Tibial nerve (tissue), 4 donors: ENCODE results near the gene CKAP4. TPM values are rescaled to one million over a fixed set of nuclear protein-coding genes. Genes with fewer than 3 reads are reported as not detected.

Source experiments
- DNase-seq, 2 donors: peaks; one replicate each; pipeline ENCODE4 v3.0.0-alpha.2; 2019; ENCODE audit warnings: low spot score in 2 of 2
- H3K27ac ChIP-seq, 4 donors: fragments of 200-600 bp; sonication (generic) in 3 of 4; one replicate each; pipeline ENCODE4 v1.5.1; 2017 to 2019; ENCODE audit warnings: mild to moderate bottlenecking in 1 of 4
- H3K27me3 ChIP-seq, 2 donors: fragments of 200-600 bp; sonication (generic) in 1 of 2; one replicate each; pipeline versions ENCODE4 v1.5.1 to v1.6.0; 2017 to 2019
- H3K36me3 ChIP-seq, 3 donors: fragments of 200-600 bp; sonication (generic); one replicate each; pipeline ENCODE4 v1.5.1; 2018 to 2019
- H3K4me1 ChIP-seq, 4 donors: fragments of 200-600 bp; sonication (generic) in 3 of 4; one replicate each; pipeline ENCODE4 v1.5.1; 2017 to 2019
- H3K4me3 ChIP-seq, 4 donors: fragments of 200-600 bp; sonication (generic) in 3 of 4; one replicate each; pipeline ENCODE4 v1.5.1; 2017 to 2019; ENCODE audit warnings: mild to moderate bottlenecking in 1 of 4, moderate library complexity in 1 of 4
- H3K9me3 ChIP-seq, 4 donors: fragments of 200-600 bp; sonication (generic) in 3 of 4; one replicate each; pipeline ENCODE4 v1.5.1; 2017 to 2019
- EP300 ChIP-seq, 2 donors: sonication (generic); formaldehyde crosslinking; IDR thresholded peaks; one replicate each; pipeline ENCODE4 v1.6.1; 2017; ENCODE audit warnings: antibody characterized with exemption in 2 of 2, mild to moderate bottlenecking in 1 of 2
- POLR2A ChIP-seq, 2 donors: fragments of 450-650 bp; IDR thresholded peaks; one replicate each; pipeline ENCODE4 v1.6.1; 2017; ENCODE audit warnings: antibody characterized with exemption in 2 of 2, mild to moderate bottlenecking in 2 of 2, moderate library complexity in 2 of 2
- WGBS, 2 donors: methylation state at CpG; one replicate each; pipeline ENCODE4 v1.1.5; 2018; 5-methylcytosine and 5-hydroxymethylcytosine counted together
- total RNA-seq, 4 donors: library from RNA; depleted of rRNA; stranded (reverse); fragments of >200 nt; gene quantifications; one replicate each; pipeline ENCODE4 v1.1.0, GENCODE V29; 2016
- TF ChIP-seq, protein P1 (sequence below), 5 experiments: fragments of 200-600 bp in 3 of 5; fragments of 450-650 bp in 2 of 5; sonication (generic) in 3 of 5; IDR thresholded peaks; one replicate each; pipeline ENCODE4 v1.5.1; 2016 to 2019; ENCODE audit warnings: antibody characterized with exemption in 5 of 5, mild to moderate bottlenecking in 3 of 5, moderate library complexity in 2 of 5

Gene CKAP4, protein sequence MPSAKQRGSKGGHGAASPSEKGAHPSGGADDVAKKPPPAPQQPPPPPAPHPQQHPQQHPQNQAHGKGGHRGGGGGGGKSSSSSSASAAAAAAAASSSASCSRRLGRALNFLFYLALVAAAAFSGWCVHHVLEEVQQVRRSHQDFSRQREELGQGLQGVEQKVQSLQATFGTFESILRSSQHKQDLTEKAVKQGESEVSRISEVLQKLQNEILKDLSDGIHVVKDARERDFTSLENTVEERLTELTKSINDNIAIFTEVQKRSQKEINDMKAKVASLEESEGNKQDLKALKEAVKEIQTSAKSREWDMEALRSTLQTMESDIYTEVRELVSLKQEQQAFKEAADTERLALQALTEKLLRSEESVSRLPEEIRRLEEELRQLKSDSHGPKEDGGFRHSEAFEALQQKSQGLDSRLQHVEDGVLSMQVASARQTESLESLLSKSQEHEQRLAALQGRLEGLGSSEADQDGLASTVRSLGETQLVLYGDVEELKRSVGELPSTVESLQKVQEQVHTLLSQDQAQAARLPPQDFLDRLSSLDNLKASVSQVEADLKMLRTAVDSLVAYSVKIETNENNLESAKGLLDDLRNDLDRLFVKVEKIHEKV
- total RNA-seq = 10 to 100 TPM; 29.9 to 49.5 (median 38.7) TPM

DNA sequence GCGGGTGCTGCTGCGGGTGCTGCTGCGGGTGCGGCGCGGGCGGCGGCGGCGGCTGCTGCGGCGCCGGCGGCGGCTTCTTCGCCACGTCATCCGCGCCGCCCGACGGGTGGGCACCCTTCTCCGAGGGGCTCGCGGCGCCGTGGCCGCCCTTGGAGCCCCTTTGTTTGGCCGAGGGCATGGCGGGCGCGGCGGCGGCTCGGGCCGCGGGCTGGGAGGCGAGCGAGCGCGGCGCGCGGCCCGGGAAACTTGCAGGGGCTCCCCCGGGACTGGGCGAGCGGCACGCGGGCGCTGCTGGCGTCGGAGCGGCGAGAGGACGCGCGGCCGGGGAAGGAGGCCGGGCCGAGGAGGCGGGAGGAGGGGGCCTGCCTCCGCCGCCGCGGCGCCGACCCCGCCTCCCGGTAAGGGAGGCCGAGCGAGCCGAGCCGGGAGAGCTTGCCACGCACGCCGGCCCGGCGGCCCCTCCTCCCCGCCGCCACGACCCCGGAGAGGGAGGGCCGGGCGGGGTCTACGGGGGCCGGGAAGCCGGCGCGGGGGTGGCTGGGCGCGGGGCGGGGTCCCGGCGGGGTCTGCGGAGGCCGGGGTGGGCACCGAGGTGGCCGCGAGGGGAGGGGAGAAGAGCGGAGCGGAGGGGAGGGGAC is at the start of gene CKAP4:
CKAP4 (minus strand) TSS at position 347 of the 638 bp plus-strand sequence; CDS start at position 178, 169 bp downstream.
- TF ChIP-seq POLR2A (IDR thresholded peaks at IDR 0.05) (peak; percentile 63 to 70), EP300 (IDR thresholded peaks at IDR 0.05) (no peak)
- TF ChIP-seq, protein P1, sequence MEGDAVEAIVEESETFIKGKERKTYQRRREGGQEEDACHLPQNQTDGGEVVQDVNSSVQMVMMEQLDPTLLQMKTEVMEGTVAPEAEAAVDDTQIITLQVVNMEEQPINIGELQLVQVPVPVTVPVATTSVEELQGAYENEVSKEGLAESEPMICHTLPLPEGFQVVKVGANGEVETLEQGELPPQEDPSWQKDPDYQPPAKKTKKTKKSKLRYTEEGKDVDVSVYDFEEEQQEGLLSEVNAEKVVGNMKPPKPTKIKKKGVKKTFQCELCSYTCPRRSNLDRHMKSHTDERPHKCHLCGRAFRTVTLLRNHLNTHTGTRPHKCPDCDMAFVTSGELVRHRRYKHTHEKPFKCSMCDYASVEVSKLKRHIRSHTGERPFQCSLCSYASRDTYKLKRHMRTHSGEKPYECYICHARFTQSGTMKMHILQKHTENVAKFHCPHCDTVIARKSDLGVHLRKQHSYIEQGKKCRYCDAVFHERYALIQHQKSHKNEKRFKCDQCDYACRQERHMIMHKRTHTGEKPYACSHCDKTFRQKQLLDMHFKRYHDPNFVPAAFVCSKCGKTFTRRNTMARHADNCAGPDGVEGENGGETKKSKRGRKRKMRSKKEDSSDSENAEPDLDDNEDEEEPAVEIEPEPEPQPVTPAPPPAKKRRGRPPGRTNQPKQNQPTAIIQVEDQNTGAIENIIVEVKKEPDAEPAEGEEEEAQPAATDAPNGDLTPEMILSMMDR (IDR thresholded peaks at IDR 0.05) = peak in 2 of 5 experiments; percentile 7 to 27
- peak; percentile 58 to 59 for DNase-seq
- Histone ChIP-seq H3K4me3 (peak within 1 kb of the TSS; percentile 83 to 92 (median 86)), H3K9me3 (no peaks in the 10 kb centered on the region), H3K27me3 (no peaks in the 10 kb centered on the region), H3K36me3 (peaks cover 0 to 10% (median 0%) of the 10 kb centered on the region in 3 donors), H3K27ac (peak within 1 kb of the TSS; percentile 98 to 100 (median 98)), H3K4me1 (peaks cover 0 to 54% (median 26%) of the 10 kb centered on the region in 4 donors)
- WGBS, 2 donors = 0 to 1% methylated on average over 16 to 52 of the region's 102 CpGs

DNA sequence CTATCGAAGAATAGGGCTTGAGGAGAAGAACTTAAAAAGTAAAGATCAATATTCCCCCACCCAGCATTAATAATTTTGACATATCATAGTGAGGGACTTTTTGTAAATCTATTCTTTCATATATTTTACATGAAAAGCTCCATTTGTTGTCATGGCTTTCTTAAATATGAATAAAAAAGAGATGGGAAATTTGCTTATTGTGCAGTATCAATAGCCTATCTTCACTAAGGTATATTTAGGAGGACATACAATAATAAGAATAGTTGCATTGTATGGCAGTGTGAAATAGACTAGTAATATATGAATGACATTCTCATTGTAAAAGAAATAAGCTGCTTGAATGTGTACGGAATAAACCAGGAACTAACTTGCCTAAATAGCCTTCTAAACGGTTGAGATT is 49.3 kb upstream of the CKAP4 start:
- no peaks in the 10 kb centered on the region for H3K9me3 ChIP-seq
- H3K36me3 ChIP-seq = no peaks in the 10 kb centered on the region
- no peak for DNase-seq
- H3K27me3 ChIP-seq = no peaks in the 10 kb centered on the region
- no peak overlapping the region for H3K4me3 ChIP-seq
- 75 to 77% methylated on average over 3 of the region's 3 CpGs for WGBS, 2 donors
- H3K4me1 ChIP-seq = peaks cover 0 to 30% (median 6%) of the 10 kb centered on the region in 4 donors
- no peak overlapping the region for H3K27ac ChIP-seq
- TF ChIP-seq POLR2A (IDR thresholded peaks at IDR 0.05) (no peak), EP300 (IDR thresholded peaks at IDR 0.05) (no peak)
- TF ChIP-seq, protein P1 (IDR thresholded peaks at IDR 0.05) = no peak

DNA sequence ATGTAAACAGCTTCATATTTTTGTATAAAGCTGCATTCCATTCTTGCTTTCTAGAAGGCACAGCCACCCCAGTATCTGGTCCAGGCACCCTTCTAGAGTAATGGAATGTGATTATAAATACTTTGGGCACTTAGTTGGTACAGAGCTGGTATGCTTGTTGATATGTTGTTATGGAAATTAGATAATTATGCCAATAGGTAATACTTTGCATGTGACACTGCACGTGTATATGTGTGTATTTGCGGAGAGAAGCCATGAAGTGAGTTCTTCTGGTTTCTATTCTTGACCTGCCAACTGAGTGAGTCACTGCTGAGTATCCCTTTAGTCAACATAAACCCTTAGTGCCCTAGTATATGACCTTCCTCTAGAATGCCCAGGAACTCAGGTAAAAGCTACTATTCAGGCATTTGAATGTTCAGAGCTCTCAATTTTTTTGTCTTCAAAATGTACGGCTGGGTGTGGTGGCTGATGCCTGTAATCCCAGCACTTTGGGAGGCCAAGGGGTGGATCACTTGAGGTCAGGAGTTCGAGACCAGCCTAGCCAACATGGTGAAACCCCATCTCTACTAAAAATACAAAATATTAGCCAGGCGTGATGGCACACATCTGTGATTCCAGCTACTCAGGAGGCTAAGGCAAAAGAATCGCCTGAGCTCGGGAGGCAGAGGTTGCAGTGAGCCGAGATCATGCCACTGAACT is 48.5 kb upstream of the CKAP4 start:
- H3K9me3 ChIP-seq = no peaks in the 10 kb centered on the region
- H3K36me3 ChIP-seq = no peaks in the 10 kb centered on the region
- no peak overlapping the region for H3K4me3 ChIP-seq
- peaks cover 0 to 25% (median 3%) of the 10 kb centered on the region in 4 donors for H3K4me1 ChIP-seq
- DNase-seq = no peak
- TF ChIP-seq POLR2A (IDR thresholded peaks at IDR 0.05) = no peak
- TF ChIP-seq EP300 (IDR thresholded peaks at IDR 0.05) = no peak
- TF ChIP-seq, protein P1 (IDR thresholded peaks at IDR 0.05) = no peak
- H3K27ac ChIP-seq = no peak overlapping the region
- H3K27me3 ChIP-seq = no peaks in the 10 kb centered on the region
- WGBS, 2 donors = 89 to 91% methylated on average over 8 of the region's 8 CpGs

DNA sequence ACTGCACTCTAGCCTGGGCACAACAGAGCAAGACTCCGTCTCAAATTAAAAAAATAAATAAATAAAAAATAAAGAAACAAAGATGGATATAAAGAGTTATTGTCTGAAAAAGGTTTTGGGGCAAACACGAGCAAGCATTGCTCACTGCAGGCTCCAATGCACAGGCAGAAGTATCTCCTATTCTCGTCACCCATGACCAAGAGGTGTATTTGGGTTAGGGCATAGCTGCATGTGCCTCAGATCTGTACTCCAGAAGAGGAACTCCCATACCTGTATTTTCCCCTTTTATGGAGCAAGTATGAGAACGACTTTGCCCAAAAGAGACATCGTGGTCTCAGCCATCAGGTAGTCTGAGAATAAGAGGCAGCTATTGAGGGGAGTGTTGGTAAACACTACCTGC is 44.5 kb upstream of the CKAP4 start:
- no peak for TF ChIP-seq EP300 (IDR thresholded peaks at IDR 0.05)
- TF ChIP-seq, protein P1 (IDR thresholded peaks at IDR 0.05) = no peak
- TF ChIP-seq POLR2A (IDR thresholded peaks at IDR 0.05) = no peak
- no peak for DNase-seq
- no peaks in the 10 kb centered on the region for H3K9me3 ChIP-seq
- H3K4me3 ChIP-seq = no peak overlapping the region
- WGBS, 2 donors = 83 to 90% methylated on average over 5 of the region's 5 CpGs
- H3K27me3 ChIP-seq = no peaks in the 10 kb centered on the region
- H3K4me1 ChIP-seq = peaks cover 0 to 11% (median 0%) of the 10 kb centered on the region in 4 donors
- no peak overlapping the region for H3K27ac ChIP-seq
- no peaks in the 10 kb centered on the region for H3K36me3 ChIP-seq
